Central memory CD8-positive, alpha-beta T cell (primary cell): ENCODE data around the gene FBP1.
"Not testable (repeated sequence)": the region's sequence is repeated elsewhere in the genome, so short reads cannot be mapped to it uniquely, and the experiment has no call there.

Experiments used
- ATAC-seq: fragments of 150-1000 bp; cut with Tn5 transposase; replicated peaks from 2 replicates; pipeline ENCODE4 v1.10.0; 2022; ENCODE audit warnings: mild to moderate bottlenecking, moderate FRiP score, moderate number of reproducible peaks; ENCODE audit not compliant: poor library complexity, severe bottlenecking; ENCODE audit errors: extremely low read depth
- DNase-seq, 2 donors: peaks; one replicate each; pipeline ENCODE4 v3.0.0; 2021; ENCODE audit warnings: low spot score in 2 of 2
- H3K27ac Mint-ChIP-seq: one replicate; pipeline ENCODE4 v1.8.0; 2022; ENCODE audit warnings: low read depth, mild to moderate bottlenecking, moderate library complexity, mixed read lengths
- H3K27me3 Mint-ChIP-seq: one replicate; pipeline ENCODE4 v1.8.0; 2022; ENCODE audit warnings: mixed read lengths
- H3K36me3 Mint-ChIP-seq: one replicate; pipeline ENCODE4 v1.8.0; 2022; ENCODE audit warnings: mild to moderate bottlenecking, moderate library complexity, mixed read lengths; ENCODE audit not compliant: insufficient read depth
- H3K4me1 Mint-ChIP-seq: one replicate; pipeline ENCODE4 v1.8.0; 2022; ENCODE audit warnings: mixed read lengths
- H3K4me3 Mint-ChIP-seq: one replicate; pipeline ENCODE4 v1.8.0; 2022; ENCODE audit warnings: mild to moderate bottlenecking, moderate library complexity, mixed read lengths
- H3K9me3 Mint-ChIP-seq: one replicate; pipeline ENCODE4 v1.8.0; 2022; ENCODE audit warnings: mixed read lengths

Gene FBP1

DNA sequence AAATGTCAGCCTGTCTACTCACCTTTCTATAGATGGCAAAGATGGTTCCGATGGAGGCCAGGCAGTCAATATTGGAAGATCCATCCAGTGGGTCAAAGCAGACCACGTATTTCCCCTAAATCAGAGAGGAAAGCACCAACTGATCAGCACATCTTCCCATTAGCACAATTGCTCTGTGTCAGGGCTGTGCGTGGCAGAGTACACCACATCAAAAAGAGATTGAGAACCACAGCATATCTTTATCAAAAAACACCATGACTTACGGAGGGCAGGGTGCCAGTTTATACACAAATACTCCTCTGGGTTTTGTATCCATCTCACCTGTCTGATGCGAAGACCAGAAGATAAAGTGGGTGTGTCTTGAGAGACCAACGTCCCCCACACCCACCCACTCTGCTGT is 54.8 kb downstream of the FBP1 start:
- H3K27ac Mint-ChIP-seq = no peak overlapping the region
- DNase-seq (no peak), ATAC-seq (no peak)
- H3K36me3 Mint-ChIP-seq = no peaks in the 10 kb centered on the region
- no peak overlapping the region for H3K4me3 Mint-ChIP-seq
- H3K9me3 Mint-ChIP-seq = no peaks in the 10 kb centered on the region
- H3K4me1 Mint-ChIP-seq = peaks cover 17% of the 10 kb centered on the region
- H3K27me3 Mint-ChIP-seq = peaks cover 25% of the 10 kb centered on the region

DNA sequence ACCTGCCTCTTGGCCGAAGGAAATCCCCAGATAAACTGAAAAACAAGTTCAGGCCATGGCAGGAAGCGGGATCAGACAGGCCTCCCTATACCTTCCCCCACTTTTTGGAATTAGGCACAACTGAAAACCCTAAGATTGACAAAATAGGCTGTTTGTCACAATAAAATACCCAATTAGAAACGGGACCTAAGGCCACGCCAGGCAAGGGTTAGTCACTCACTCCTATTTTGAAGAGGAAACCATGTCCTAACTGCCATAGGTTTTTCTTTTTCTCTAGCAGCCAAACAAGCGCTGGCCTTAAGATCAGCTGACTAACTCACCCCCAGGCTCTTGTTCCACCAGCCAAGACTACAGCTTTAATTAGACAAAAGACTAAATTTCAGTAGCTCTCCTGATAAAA is 57.6 kb downstream of the FBP1 start:
- H3K4me3 Mint-ChIP-seq = no peak overlapping the region
- no peak overlapping the region for H3K27ac Mint-ChIP-seq
- no peaks in the 10 kb centered on the region for H3K9me3 Mint-ChIP-seq
- peaks cover 10% of the 10 kb centered on the region for H3K4me1 Mint-ChIP-seq
- H3K27me3 Mint-ChIP-seq = peaks cover 2% of the 10 kb centered on the region
- DNase-seq (no peak), ATAC-seq (no peak)
- no peaks in the 10 kb centered on the region for H3K36me3 Mint-ChIP-seq

DNA sequence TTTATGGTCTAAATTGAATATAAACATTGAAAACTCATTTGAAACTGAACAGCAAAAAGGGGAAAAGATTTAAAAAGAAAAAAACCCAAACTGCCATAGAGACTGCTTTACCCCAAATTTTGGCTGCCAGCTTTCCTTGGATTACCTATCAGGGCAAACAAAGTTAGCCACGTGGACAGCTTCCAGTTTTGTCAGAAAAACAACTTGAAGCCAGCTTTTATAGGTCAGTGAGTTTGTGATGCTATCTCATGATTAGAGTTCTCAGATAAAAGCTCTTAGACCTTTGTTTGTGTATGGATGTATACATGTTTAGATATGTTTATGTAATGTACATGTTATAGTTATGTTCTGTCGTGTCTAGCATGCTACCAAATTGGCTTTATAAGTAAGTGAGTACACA is 61.7 kb downstream of the FBP1 start:
- DNase-seq = no peak
- no peak for ATAC-seq
- Mint-ChIP-seq H3K36me3 (no peaks in the 10 kb centered on the region), H3K27ac (no peak overlapping the region), H3K27me3 (peaks cover 31% of the 10 kb centered on the region), H3K4me1 (no peaks in the 10 kb centered on the region), H3K9me3 (no peaks in the 10 kb centered on the region), H3K4me3 (no peak overlapping the region)

DNA sequence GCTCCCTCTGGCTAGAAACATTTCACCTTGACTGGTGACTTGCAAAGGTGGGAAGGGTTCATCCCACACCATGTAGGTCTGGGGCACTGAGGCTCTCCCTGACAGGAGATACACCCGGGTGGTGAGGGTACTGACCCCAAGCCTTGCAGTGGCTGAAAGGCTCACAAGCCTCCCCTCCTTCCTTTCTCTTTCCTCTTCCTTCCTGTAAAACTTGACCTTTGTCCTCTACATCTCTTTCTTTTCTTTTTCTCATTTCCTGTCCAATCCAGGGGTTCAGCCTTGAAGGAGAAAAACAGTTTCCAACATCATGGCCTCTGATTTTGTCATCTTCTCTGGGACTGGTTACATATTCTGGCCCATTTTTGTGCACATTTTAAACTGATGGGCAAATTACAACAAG is 62.3 kb downstream of the FBP1 start:
- ATAC-seq (no peak), DNase-seq (no peak)
- Mint-ChIP-seq H3K4me1 (no peaks in the 10 kb centered on the region), H3K9me3 (no peaks in the 10 kb centered on the region), H3K4me3 (no peak overlapping the region), H3K27me3 (peaks cover 37% of the 10 kb centered on the region), H3K36me3 (no peaks in the 10 kb centered on the region), H3K27ac (no peak overlapping the region)

DNA sequence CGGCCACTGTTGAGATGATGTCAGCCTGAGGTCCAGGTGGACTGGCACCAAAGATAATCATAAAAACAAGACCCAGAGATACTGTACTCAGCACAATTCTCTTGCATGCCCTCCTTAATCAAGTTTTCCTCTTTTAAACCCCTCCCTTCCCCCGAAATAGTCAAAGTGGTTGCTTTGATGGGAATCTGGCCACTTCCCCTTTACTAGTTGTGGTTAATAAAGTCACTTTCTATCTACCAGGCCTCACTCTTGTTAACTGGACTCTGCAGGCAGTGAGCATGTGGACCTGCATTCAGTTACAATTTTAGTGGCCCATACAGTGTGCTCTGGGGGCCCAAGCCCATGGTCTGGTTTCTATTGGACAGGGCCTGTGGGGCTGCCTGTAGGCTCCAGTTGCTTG is 63.2 kb downstream of the FBP1 start:
- ATAC-seq = no peak
- Mint-ChIP-seq H3K4me1 (no peaks in the 10 kb centered on the region), H3K36me3 (no peaks in the 10 kb centered on the region), H3K27ac (no peak overlapping the region), H3K4me3 (no peak overlapping the region), H3K9me3 (no peaks in the 10 kb centered on the region), H3K27me3 (peaks cover 43% of the 10 kb centered on the region)
- DNase-seq = no peak

DNA sequence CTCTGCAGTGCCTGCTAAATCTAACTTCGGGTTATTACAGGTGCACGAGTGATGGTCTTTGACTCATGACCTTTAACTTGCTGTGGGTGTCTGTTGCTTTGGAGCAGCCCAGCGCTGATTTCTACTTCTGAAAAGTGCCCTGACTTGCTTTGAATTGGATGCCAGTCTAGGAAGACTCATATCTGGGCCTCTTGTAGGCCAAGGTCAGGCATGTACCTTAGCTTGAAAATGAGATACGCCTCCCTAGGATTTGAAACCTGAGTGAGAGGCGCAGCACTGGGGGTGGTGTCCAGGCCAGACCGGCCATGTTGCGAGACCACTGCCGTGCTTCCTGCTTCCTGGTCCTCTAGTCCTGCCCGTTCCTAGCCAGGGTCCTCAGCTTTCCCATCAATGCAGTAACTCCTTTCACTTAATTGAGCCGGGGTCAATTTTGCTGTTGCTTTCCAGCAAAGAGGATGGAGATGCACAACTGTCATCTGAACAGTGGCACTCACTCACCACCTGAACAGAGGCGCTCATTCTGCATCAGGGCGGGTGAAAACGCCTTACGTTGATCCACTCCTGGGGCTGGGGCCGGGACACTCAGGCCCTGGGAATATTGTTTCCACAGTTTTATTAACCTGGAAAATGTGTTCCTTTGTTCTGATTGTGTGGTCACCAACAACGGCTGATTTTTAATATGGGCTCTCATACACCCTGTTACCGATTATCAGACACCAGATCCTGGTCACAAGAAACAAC is 70.2 kb downstream of the FBP1 start:
- ATAC-seq = no peak
- H3K4me3 Mint-ChIP-seq = no peak overlapping the region
- H3K4me1 Mint-ChIP-seq = no peaks in the 10 kb centered on the region
- H3K27ac Mint-ChIP-seq = no peak overlapping the region
- H3K36me3 Mint-ChIP-seq = no peaks in the 10 kb centered on the region
- H3K27me3 Mint-ChIP-seq = peaks cover 34% of the 10 kb centered on the region
- DNase-seq = no peak
- H3K9me3 Mint-ChIP-seq = no peaks in the 10 kb centered on the region

DNA sequence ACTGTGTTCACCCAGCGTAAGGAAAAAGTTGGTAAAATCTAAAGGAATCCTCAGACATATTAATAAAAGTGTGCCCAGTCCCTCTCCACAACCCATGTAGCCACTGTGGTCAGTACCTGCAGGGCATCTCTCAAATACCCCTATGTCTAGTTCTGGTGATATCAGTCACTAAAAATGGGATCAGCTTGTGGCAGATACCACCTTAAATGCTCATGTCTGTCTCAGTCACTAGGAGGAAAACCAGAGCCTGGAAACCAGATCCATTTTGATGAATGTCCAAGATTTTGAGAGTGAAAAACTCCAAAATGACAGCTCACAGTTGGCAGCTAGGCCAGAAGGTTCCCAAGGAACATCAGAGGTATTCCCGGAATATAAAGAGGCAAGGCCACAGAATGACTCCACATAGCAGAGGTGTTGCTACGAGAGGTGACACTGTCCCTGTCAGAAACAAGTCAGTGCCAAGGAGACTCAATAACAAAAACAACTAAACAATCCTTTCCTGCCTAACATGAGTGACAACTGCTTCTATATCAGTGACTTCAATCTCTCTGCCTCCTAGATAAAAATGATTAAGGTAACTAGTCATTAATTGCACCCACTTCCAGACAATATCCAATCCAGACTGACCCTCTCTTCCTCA is 70.9 kb downstream of the FBP1 start:
- Mint-ChIP-seq H3K27me3 (peaks cover 36% of the 10 kb centered on the region), H3K27ac (no peak overlapping the region), H3K9me3 (no peaks in the 10 kb centered on the region), H3K4me1 (no peaks in the 10 kb centered on the region), H3K4me3 (no peak overlapping the region), H3K36me3 (no peaks in the 10 kb centered on the region)
- ATAC-seq = no peak
- no peak for DNase-seq

DNA sequence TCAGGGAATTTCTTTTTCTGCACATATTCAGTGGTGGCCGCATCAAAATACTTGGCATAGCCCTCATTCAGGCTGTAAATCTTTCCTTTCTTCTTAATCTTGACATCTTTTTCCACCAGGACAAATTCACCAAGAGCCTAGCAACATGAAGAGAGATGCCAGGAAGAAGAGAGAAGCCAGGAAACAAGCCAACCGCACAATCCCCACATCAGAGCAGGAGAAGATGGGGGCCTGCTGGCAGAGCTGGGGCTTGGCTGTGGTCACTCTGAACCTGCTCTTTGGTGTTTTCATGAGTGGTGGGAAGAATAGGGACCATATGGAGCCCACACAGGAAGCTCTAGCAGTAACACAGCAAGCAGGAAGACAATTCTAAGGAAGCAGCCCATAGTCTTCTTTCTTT is 72.0 kb downstream of the FBP1 start:
- H3K4me3 Mint-ChIP-seq = no peak overlapping the region
- DNase-seq (no peak), ATAC-seq (no peak)
- no peaks in the 10 kb centered on the region for H3K9me3 Mint-ChIP-seq
- H3K4me1 Mint-ChIP-seq = no peaks in the 10 kb centered on the region
- H3K27me3 Mint-ChIP-seq = peaks cover 36% of the 10 kb centered on the region
- H3K27ac Mint-ChIP-seq = no peak overlapping the region
- no peaks in the 10 kb centered on the region for H3K36me3 Mint-ChIP-seq

DNA sequence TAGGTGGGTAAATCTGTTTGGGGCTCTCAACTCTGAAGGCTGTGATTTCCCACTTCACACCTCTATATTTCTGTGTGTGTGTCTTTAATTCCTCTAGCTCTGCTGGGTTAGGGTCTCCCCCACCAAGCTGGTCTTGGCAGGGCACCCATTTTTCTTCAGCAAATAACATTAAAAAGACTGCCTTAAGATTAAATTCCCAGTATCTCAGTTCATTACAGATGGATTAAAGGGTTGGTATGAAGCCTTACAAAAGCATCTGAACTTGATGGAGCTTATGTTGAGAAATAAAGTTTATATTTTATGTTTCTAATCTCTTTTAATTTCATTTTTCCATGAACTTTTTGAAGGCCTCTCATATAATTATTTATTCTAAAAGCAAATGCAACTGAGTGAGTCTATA is 72.8 kb downstream of the FBP1 start:
- no peaks in the 10 kb centered on the region for H3K9me3 Mint-ChIP-seq
- no peak overlapping the region for H3K27ac Mint-ChIP-seq
- H3K4me3 Mint-ChIP-seq = no peak overlapping the region
- no peaks in the 10 kb centered on the region for H3K36me3 Mint-ChIP-seq
- ATAC-seq = no peak
- H3K4me1 Mint-ChIP-seq = no peaks in the 10 kb centered on the region
- no peak for DNase-seq
- H3K27me3 Mint-ChIP-seq = peaks cover 30% of the 10 kb centered on the region

DNA sequence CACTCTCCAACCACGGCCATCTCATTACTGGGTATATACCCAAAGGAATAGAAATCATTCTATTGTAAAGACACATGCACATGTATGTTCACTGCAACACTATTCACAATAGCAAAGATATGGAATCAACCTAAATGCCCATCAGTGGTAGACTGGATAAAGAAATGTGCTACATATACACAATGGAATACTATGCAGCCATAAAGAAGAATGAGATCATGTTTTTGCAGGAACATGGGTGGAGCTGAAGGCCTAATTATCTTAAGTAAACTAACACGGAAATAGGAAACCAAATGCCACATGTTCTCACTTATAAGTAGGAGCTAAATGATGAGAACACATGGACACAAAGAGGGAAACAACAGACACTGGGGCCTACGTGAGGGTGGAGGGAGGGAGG is 75.0 kb downstream of the FBP1 start:
- peaks cover 29% of the 10 kb centered on the region for H3K27me3 Mint-ChIP-seq
- H3K27ac Mint-ChIP-seq, H3K9me3 Mint-ChIP-seq, H3K4me1 Mint-ChIP-seq, H3K36me3 Mint-ChIP-seq, ATAC-seq, DNase-seq, H3K4me3 Mint-ChIP-seq: not testable (repeated sequence)

DNA sequence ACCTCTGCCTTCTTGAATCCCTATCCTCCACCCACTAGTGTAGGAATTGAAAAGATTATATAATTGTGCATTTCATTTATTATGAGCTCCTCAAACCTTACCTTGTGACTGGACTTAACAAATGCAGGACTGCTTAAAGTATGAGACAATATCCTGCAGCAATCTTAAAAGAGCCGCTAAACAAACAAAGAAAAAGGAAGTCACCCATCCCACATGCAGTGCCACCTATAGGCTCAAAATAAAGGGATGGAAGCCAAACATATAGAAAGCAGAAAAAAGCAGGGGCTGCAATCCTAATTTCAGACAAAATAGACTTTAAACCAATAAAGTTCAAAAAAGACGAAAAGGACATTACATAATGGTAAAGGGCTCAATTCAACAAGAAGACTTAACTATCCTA is 75.8 kb downstream of the FBP1 start:
- ATAC-seq (no peak), DNase-seq (no peak)
- Mint-ChIP-seq H3K9me3 (no peaks in the 10 kb centered on the region), H3K4me1 (no peaks in the 10 kb centered on the region), H3K27ac (no peak overlapping the region), H3K4me3 (no peak overlapping the region), H3K27me3 (peaks cover 29% of the 10 kb centered on the region), H3K36me3 (no peaks in the 10 kb centered on the region)

DNA sequence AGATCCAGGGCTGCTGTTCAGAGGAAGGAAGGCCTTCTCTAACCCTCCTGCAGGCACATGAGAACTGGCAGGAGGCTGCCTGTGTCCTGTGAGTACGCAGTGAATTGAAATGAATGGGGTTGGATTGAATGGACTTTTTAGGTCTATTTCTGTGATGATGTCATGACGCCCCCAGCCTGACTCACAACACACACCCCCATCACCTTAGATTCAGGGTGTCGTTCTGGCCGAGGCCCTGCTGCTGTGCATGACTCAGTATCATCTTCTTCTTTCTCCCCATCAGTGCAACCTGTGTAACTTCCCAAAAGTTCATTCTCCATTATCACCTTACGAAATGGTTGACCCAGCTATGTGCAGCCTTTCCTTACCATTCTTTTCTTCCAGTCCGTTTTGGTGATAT is 79.1 kb downstream of the FBP1 start:
- H3K9me3 Mint-ChIP-seq = no peaks in the 10 kb centered on the region
- no peaks in the 10 kb centered on the region for H3K4me1 Mint-ChIP-seq
- no peaks in the 10 kb centered on the region for H3K36me3 Mint-ChIP-seq
- ATAC-seq (no peak), DNase-seq (no peak)
- H3K4me3 Mint-ChIP-seq = no peak overlapping the region
- peaks cover 20% of the 10 kb centered on the region for H3K27me3 Mint-ChIP-seq
- no peak overlapping the region for H3K27ac Mint-ChIP-seq

DNA sequence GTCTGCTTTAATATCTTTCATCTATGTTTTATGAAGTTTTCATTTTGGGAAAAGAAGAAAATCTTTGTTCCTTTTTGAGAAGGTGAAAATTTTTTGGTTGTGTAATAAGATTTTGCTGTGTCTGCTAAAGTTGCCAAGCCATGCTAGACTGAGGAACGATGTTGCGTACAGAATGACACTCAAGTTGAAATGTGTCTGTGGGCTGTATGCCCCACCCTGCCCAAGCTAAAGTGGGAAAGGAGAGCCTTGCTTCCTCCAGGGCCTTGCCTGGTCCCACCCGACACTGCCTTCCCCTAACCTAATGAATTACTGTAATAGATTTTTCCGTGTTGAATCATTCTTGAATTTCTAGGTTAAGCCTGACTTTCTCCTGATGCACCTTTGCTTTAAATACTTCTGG is 81.9 kb downstream of the FBP1 start:
- H3K27me3 Mint-ChIP-seq = peaks cover 14% of the 10 kb centered on the region
- ATAC-seq (no peak), DNase-seq (no peak)
- no peaks in the 10 kb centered on the region for H3K4me1 Mint-ChIP-seq
- H3K36me3 Mint-ChIP-seq = no peaks in the 10 kb centered on the region
- H3K9me3 Mint-ChIP-seq = no peaks in the 10 kb centered on the region
- H3K27ac Mint-ChIP-seq = no peak overlapping the region
- H3K4me3 Mint-ChIP-seq = no peak overlapping the region
